Skin of body (tissue), 2 donors: Measurements from ENCODE around the gene TLE3. TPM values are rescaled to one million over a fixed set of nuclear protein-coding genes. Genes with fewer than 3 reads are reported as not detected.

Experiments used
- DNase-seq: peaks from one replicate; lab custom pipeline; 2025; lab: John Stamatoyannopoulos, UW
- total RNA-seq: library from RNA; depleted of rRNA; stranded (reverse); fragments of >200 nt; gene quantifications from one replicate; pipeline ENCODE4 v1.2.3, GENCODE V29; 2014

The TLE3 gene
- total RNA-seq, 1 donor from 2014 or later: 62.5 TPM

DNA sequence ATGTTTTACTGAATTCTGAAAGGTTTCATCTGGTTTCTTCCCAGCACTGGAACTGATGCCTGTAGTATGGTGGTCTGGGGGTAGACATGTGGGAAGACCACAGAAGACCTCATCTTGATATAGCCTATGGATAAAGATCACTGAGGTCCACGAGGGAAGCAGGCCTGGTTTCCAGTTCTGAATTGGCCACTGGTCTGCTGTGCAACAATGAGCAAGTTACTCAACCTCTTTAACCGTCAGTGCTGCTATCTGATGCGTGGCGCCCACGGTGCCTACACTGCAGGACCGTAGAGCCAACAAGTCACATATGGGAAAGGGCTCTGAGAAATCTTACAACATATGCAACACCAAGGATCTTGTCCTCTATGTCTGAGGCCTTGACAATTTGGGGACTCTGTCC lies 13.3 kb downstream of the TLE3 start:
- no peak for DNase-seq

GRCh38 chr15:70083946-70084345 lies 13.8 kb downstream of the TLE3 start:
- DNase-seq: no peak

DNA sequence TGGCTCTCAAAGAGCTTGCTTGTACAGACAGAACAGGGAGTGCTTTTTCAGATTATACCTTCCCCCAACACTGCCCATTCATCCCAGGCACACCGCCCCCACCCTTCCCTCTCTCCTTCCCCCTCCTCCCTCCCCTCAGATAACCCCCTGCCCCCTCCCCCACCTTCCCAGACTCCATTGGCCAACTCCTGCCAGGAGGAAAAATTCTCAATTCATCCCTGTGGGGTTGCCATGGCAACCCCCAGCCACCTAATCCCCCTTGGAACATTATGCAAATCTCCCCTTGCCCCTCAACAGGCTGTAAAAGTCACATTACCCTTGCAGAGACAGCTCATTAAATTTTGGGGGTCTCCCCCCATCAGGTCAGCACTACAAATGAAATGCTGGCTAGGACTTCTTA lies 14.3 kb downstream of the TLE3 start:
- DNase-seq: no peak

DNA sequence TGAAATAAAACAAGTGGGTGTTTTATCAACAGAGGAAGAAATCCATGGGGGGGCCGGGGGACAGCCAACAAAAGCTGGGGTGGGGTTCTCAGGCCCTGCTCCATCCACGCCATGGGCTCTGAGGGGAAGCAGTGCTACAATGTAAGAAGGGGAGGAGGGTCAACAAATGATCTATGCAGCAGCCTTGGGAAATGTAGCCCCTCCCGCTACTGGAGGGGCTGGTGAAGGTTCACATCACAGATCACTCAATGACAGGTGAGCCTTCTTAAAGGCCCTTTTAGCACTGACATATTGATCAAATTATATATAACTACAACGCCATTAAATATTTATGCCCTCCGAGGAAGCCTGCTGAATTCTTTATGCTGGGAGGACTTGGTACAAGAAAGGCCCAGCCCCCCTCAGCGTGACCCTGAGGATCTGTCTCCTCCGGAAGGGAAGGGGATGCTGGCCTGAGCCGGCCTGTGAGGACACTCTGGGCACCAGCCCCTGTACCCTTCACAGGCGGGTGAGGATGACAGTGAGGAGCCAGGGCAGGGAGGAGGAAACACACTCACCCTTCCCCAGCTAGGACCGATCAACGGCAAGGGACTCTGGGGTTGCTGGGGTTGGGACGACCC lies 15.3 kb downstream of the TLE3 start:
- no peak for DNase-seq

DNA sequence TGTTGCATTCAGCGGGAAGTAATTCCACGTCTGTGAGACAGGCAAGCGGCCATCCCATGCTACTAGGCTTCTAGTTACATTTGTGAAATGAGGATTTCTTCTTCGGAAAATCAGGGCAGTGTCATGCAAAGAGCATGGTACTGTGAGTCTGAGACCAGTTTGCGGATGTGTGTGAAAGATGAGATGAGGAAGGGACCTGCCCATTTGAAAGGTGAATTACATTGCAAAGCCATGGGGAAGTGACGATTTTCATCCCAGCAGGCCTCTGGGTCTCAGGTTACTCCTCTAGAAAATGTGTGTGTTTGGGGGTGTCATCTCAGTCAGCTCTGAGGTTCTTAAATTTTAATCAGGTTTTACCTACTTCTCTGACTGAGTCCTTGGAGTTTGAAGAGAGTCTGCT lies 16.1 kb downstream of the TLE3 start:
- DNase-seq: no peak

- DNase-seq: no peak
These were observed 17.4 kb downstream of the TLE3 start for GRCh38 chr15:70080347-70080746.

DNA sequence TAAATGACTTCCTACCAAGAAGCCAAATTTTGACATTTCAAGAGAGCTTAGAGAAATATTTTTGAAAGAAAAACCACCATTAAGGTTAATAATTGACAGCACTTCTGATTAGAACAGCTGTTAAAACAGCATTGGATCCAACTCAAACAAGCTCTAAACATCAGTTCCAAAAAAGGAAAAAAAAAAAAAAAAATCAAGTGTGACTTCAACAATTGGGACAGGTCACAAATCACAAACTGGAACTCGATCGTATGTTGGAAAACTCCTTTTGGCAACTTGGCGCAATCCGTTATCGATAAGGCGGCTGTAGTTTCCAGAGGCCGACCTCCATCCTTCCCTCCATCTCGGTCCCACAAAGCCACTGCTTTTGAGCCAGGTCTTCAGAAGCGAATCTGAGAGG lies 17.8 kb downstream of the TLE3 start:
- no peak for DNase-seq

DNA sequence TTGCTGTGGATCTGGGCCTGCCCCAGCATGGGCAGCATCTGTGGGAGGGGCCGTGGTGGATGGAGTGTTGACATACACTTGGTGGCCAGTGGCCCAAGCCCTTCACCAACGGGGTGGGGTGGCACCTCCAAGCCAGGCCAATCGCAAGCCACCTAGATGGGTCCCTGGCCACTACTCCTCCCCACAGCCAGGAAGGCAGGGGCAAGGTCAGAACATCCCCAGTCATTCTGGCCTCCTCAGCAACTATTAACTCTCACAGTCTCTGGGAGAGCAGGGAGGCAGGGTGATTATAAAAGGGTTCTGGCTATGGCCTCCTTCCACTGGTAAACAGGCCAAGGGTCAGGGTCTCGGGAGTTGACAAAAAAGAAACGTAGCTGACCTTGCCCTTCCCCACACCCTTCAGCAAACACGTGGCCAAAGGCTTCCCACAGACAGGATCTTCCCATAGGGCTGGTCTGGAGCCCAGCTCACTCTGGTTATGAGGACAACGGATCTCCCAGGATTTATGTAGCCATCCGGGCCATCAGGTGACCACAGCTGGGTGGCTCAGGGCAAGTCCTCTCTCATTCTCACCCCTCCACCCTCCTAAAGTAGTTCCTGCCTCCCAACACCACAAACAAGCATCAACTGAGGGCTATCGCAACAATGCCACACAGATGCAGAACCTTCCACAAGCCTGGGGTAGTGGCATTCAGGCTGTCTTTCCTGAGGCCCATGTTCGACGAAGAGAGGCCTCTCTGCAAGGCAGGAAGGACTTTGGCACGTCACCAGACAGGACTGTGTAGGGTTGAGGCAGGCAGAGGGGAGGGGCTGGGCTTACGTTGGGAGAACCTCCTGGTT lies 18.9 kb downstream of the TLE3 start:
- DNase-seq: no peak

- DNase-seq: peak; percentile 41
These were observed 20.2 kb downstream of the TLE3 start for GRCh38 chr15:70077188-70078147.

GRCh38 chr15:70074380-70074779 lies 23.3 kb downstream of the TLE3 start:
- DNase-seq: no peak

DNA sequence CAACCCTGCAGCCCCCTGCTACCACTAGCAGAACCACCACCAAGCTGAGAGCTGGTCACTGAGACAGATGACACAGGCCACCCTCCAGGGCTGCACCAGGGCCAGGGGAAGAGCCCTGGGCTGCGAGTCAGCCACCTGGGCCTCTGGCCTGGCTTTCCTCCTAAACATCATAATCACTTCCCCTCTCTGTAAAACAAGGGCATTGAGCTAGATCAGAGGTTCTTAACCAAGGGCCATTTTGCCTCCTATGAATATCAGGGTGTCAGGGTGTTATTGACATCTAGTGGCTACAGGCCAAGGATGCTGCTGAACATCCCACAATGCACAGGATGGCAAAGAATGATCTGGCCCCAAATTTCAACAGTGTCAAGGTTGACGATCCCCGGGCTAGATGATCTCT lies 25.2 kb downstream of the TLE3 start:
- DNase-seq: no peak

DNA sequence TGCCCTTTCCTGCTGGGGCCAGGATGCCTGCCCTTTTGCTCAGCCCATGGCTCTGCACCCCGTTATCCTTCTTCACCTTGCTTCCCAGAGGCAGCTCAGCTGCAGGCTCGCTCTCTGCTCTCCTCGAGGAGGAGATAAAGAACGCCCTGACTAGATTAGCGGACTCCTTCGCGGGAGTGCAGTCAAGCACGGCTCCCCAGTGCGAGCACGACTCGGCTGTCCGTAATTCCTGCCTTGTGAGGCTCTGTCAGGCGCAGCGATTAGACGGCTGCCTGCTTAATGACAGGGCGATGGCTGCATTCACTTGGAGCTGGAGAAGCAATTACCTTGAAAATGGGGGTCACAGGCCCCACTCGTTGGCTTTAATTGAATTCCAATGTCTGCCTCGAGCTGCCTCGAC lies 25.9 kb downstream of the TLE3 start:
- no peak for DNase-seq

GRCh38 chr15:70069716-70070115 lies 28.0 kb downstream of the TLE3 start:
- DNase-seq: no peak

GRCh38 chr15:70068783-70069565 lies 28.7 kb downstream of the TLE3 start:
- no peak for DNase-seq

DNA sequence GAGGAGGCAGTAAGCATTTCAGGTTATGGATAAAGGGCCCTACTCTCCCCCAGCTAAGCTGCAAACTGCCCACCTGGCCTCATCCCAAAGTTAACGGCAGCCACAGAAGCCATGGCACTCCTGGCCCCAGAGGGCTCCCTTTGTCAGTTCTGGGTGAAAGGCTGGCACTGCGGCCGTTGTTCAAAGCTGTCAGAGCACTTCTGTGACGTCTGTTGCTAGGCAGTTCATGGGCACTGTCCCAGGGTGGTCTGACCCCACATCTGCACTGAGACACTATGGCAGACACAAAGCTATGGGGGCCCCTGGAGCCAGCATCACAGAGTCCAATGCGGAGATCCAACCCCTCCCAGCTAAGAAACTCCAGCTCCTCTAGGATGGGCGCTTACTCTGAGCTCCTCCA lies 30.0 kb downstream of the TLE3 start:
- DNase-seq: no peak

DNA sequence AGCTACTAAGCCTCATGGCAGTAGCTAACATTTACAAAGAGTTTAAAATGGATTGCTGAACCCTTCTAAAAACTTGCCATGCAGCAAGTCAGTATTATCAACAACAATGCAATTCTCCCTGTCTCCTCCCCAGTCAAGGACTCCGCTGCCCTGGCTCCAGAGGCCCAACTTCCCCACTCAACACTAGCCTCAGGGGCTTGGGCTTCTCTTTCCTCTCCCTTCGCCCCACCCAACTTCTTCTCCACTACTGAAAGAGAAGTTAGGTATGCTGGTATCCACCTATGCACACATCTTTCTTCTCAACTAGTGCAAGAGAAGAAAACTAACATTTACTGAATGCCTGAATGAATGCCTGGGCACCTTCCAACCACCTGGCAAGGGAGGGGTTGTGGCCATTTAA lies 30.7 kb downstream of the TLE3 start:
- DNase-seq: no peak

DNA sequence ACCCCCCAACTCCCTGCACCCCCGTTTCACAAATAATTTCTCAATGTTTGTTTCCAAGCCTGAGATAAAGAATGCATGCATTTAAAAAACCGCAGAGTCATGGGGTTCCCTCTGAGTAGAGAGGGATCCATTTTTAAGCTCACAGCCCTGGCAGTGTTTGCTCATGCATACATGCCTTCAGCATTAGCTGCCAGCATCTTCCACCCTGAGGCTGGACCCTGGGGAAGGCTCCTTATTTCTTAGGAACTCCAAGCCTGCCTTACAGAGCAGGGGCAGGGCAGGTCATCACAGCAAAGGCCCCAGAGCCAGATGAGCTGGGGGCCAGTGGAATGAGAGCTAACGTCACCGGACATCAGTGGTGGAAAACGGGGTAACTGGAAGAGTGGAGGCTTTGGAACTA lies 31.3 kb downstream of the TLE3 start:
- no peak for DNase-seq

- DNase-seq: no peak
These were observed 31.7 kb downstream of the TLE3 start for GRCh38 chr15:70066004-70066403.

DNA sequence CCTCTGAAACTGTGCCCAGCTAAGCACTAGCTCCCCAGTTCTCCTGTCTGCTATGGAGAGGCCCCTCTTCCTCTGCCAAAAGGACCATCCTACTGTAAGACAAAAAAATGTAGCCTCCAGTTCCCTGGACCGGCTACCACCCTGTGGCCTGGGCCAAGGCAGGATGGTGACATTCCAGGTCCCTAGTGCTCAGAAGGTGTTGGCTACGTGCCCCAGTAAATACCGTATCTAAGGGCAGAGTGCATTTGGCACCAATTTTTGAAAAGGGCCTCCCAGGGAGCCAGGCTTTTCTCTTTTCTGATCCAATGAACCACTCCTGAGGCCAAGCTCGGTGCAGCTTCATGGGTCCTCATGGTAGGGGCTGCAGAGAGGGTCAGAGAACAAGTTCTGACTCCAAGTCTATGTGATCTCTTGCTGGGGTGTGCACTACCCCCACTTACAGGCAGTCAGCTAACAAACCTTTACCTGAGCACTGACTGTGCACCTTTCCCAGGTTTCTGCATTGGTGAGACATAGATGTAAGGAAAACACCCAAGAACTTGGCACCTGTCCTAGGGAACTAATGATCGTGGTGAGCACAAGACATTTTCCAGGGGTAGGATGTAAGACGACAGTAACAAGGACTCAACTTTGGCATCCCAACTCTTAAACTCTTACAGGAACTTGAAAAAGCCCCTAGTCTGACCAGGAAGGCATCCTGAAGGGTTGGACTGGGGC lies 32.6 kb downstream of the TLE3 start:
- DNase-seq: no peak

DNA sequence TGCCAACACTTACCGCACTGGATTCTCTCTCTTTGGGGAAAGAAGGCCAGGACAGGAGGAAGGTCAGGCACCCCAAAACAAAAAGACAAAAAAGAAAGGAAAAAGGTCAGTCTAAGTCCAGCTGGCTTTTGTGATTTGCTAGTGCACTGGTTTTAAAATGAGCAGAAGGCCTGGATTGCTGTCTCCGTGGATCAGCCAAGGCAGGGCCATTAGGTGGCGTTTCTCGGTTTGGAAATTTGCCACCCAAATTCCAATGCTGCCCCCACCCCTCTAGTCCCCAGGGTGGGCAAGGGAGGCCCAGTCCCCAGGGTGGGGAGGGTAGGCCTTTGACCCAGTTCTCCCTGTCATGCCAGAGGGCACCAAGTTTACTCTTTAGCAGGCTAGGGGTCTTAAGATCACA lies 33.3 kb downstream of the TLE3 start:
- DNase-seq: no peak

- no peak for DNase-seq
These were observed 33.7 kb downstream of the TLE3 start for GRCh38 chr15:70063980-70064379.
